ENCODE data around the gene ZFPM1.

Gene ZFPM1

DNA sequence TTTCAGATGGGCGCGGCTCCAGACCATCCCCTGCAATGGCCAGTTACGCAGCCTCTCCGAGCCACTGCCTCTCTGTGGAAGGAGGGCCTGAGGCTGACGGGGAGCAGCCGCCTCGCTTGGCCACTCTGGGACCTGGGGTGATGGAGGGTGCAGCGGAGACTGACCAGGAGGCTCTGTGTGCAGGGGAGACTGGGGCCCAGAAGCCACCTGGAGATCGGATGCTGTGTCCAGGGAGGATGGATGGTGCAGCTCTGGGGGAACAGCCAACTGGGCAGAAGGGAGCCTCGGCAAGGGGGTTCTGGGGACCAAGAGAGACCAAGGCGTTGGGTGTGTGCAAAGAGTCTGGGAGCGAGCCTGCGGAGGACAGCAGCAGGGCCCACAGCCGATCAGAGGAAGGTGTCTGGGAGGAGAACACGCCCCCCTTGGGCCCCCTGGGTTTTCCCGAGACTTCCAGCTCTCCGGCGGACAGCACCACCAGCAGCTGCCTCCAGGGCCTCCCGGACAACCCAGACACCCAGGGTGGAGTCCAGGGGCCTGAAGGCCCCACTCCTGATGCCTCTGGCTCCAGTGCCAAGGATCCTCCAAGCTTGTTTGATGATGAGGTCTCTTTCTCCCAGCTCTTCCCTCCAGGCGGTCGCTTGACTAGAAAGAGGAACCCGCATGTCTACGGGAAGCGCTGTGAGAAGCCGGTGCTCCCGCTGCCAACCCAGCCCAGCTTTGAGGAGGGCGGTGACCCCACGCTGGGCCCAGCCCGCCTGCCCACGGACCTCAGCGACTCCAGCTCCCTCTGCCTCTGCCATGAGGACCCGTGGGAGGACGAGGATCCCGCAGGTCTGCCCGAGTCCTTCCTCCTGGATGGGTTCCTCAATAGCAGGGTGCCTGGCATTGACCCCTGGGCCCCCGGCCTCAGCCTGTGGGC lies 17.4 kb upstream of the ZFPM1 start:
- no peak for DNase-seq

- DNase-seq = no peak
These were observed 16.3 kb upstream of the ZFPM1 start for GRCh38 chr16:88436796-88437195.

- no peak for DNase-seq
These were observed 15.6 kb upstream of the ZFPM1 start for GRCh38 chr16:88437367-88437964.

- no peak for DNase-seq
These were observed 14.8 kb upstream of the ZFPM1 start for GRCh38 chr16:88438084-88438870.

DNA sequence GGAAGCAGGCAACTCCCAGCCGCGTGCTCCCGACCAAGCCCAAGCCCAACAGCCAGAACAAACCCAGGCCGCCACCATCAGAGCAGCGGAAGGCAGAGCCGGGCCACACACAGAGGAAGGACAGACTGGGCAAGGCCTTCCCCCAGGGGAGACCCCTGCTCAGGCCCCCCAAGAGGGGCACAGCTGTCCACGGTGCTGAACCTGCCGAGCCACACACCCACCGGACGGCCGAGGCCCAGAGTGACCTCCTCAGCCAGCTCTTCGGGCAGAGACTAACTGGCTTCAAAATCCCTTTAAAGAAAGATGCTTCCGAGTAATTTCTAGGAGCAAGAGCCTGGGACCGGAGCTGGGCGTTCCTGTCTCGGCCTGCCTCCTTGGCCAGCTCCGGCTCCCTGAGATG lies 14.1 kb upstream of the ZFPM1 start:
- no peak for DNase-seq

DNA sequence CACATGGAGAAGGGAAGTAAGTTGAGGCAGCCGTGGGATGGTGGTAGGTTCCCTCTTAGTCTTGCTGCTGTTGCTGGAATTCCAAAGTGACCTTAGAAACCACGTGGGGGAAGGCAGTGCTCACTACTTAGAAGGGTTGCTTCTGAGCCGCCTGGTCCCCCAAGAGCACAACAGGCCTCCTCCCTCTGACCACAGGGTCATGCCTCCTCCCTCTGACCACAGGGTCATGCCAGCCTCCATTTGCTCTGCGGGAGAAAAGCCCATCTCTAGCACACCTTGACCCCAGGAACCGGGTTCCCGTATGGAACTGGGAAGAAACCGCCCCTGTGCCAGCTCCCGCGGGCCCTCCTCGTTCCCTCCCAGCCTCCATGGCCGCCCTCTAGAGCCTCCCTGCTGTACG lies 13.4 kb upstream of the ZFPM1 start:
- no peak for DNase-seq

- DNase-seq = no peak
These were observed 13.0 kb upstream of the ZFPM1 start for GRCh38 chr16:88440111-88440510.

- no peak for DNase-seq
These were observed 12.2 kb upstream of the ZFPM1 start for GRCh38 chr16:88440686-88441405.

DNA sequence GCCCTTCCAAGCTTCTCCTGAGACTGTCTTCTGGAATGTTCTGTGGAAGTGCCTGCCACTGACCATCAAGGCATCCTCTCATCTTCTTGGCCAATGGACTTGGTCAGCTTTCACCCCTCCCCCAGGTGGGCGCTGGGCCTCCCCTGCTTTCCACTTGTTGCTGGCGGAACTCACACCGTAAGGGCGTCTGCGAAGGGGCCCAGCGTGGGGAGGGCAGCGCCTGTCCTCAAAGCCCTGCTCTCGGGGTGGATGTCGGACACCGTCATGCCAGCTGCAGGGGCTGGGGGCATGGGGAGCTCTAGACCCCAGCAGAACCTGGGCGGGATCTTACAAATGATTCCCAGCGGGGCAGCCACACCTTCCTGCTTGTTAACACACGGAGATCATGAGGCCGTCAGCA lies 11.6 kb upstream of the ZFPM1 start:
- DNase-seq = no peak

DNA sequence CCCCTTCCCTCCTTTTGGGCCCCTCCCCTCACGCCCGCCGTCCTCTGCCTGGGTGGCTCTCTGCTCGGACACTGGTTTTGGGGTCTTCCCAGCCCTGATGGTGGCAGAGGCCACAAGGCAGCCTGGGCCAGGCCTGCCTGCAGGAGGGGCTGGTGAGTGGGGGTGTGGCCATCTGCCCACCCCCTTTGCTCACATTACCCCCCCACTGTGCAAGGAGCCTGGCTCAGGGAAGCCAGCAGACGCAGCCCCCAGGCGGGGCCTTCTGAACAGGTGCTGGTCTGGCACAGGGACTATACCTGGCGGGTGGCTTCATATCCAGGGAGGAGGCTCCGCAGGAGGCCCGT lies 10.7 kb upstream of the ZFPM1 start:
- DNase-seq = no peak

GRCh38 chr16:88442727-88443576 lies 10.1 kb upstream of the ZFPM1 start:
- peak; percentile 40 for DNase-seq

DNA sequence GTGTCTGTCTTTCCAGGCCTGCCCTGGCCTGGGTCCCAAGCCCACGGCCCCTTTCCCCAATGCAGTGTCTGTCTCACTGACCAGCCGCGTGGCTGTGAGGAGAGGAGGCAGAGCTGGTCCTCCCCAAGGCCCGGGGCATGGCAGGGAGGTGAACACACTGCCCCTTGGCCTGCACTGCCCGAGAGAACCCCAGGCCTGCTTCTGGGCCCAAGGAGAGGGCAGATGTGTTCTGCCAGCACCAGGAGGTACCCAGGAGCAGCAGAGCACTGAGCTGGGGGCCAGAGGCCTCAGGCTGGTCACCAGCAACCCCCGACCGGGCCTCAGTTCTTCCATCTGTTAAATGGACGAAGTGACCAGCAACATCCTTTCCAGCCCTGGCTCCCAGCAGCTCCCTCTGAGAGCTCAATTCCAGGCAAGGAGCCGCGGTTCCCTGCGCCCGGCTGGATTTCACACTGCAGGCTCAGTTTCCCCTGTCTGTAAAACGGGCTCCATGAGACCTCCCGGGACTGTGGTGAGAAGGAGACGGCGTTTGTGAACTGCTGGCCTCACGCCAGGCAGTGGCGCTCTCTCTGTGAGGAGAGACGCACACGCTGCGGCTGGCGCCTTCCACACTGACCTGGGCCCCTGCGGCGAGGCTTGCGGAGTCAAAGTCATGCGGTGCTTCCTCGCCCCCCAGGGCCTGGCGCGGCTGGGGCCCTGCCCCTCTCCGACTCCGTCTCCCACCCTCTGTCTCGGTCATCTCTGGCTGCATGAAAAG lies 8.1 kb upstream of the ZFPM1 start:
- DNase-seq = no peak

DNA sequence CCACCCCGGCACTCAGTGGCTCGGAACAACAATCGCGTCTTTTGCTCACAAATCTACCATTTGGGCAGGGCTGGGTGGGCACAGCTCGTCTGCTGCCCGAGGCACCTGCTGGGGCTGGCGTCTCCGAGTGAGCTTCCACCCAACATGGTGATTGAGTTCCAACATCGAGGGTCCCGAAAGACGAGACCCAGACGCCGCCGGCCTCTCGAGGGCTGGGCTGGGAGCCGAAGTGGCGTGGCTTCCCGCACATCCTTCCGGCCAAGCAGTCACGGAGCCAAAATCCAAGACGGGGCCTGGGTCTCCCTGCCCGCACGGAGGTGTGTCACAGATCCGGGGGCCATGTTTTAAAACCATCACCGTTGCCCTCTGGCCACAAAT lies 7.5 kb upstream of the ZFPM1 start:
- DNase-seq = no peak

GRCh38 chr16:88446061-88446460 lies 7.0 kb upstream of the ZFPM1 start:
- DNase-seq = no peak

DNA sequence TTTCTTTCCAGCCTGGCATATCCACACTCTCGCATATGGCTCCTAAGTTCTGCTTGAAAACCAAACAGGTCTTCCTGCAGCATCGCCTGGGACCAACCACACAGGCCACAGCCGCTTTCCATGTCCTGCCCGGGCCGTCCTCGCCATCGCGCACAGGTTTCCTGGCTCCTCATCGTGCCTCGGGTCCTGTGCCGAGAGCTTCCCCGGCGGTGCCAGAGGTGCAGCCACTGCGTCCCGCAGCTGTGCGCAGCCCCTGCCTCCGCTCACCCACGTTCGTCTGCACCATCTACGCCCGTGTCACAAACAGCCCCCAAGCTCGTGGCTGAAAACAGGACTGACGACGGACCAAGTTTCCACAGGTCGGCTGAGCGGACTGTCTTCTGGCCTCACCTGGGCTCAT lies 6.3 kb upstream of the ZFPM1 start:
- DNase-seq = no peak

DNA sequence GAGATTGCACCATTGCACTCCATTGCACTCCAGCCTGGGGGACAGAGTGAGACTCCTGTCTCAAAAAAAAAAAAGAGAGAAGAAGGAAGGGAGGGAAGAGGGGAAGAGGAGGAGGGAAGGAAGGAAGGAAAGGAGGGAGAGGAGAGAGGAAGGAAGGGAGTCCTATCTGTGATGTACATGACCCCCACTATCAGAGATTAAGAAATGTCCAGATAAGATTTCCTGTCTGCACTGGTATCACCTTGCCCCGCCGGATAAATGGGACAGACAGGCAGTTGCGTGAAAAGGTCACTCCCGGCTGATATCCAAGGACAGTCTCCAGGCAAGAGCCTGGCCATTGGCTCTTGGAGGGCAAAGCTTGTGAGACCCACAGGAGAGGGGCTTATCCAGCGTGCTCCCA lies 5.2 kb upstream of the ZFPM1 start:
- no peak for DNase-seq

DNA sequence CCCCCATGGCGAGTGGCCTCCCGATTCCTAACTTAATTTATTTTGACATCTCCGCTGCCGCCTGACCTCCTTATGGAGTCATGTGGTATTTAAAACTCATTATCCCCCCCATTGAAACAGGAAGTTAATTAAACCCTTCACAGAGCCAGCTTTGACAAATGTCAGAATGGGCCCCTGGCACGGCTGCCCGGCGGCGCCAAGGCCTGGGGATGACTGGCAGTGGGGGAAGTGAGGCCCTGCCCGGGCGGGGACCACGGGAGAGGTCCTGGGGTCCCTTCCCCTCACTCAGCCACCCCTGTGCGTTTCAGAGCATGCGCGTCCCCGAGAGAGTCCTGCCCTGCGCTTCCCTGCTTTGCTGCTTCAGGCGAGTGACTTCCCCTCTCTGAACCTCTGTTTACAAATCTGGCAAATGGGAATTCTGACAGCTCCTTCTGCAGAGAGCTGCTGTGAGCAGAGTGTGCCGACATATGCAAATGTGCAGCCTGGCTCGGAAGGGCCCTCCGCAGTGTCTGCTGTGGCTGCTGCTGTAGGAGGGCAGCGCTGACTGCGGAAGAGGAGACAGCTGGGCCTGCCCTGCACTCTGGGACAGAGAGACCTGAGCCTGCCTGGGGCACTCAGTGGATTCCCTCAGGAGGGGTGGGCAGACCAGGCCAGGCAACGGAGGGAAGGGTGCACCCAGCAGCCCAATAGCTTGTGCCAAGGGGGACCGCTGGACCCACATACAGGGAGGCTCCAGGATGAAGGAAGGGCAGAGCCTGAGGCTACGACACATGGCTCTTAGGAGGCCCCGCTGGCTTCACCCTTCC lies 4.4 kb upstream of the ZFPM1 start:
- DNase-seq = no peak

DNA sequence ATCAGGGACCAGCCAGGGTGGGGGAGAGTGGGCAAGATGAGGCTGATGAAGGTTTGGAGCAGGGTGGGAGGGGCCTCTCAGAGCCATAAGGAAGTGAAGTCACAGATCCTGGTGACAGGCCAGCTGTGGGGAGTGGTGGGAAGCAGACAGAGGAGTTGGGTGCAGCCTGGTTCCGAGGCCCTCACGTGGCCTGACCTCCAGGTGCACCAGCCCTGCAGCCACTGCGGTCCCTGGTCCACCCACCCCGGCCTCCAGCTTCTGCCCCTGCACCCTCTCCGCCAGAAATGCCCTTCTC lies 3.9 kb upstream of the ZFPM1 start:
- no peak for DNase-seq

DNA sequence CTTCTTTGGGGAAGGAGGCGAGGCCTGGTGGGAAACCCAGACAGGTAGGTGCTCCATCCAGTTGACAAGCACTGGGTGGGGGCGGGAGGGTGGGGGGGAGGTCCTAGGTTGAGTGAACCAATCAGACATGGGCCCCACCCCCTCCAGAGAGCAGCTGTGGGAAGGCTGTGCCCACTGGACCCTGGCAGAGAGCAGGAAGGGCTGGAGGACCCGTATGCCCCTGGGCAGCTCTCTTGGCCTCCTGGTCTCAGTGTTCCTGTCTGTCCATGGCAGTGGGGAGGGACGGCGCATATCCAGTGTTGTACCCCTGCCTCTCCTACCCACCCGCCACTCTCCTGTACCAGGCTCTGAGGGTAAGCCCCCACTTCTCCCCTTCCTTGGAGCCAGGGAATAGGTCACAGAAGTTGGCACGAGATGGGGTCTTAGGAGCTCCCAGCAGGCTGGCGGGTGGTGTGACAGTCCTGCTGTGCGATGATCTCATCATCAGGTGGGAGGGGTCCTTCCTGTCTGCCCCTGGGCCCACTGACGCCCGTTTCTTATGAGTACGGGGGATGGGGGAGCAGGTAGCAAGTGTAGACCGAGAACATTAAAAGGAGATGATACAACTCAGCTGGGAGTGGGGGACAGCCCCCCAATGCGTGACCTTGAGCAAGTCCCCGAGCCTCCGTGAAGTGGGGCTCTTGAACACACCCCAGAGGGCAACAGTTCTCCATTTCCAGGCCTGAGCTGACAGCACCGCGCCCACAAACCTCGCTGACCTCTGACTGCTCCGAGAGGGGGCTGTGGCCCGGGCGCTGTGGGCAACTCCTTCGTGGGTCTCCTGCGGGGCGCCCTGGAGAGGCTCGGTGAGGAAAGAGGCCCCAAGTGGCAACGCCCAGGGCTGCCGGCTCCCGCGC lies 1.2 kb upstream of the ZFPM1 start:
- no peak for DNase-seq

Data from DMS79 (cell line).